Spleen (tissue), 11 donors: ENCODE results near the gene ZIC1. TPM values are rescaled to one million over a fixed set of nuclear protein-coding genes. Genes with fewer than 3 reads are reported as not detected.

Source experiments
- DNase-seq: peaks from one replicate; pipeline ENCODE4 v3.0.0-alpha.2; 2020
- H3K27ac ChIP-seq, 8 donors: fragments of 200-600 bp; sonication (generic) in 7 of 8; 1 replicate in 4 of 8; 2 replicates in 4 of 8; pipeline versions ENCODE4 v1.5.0 to v1.8.0; 2016 to 2021; ENCODE audit warnings: inconsistent platforms in 4 of 8, mild to moderate bottlenecking in 4 of 8, moderate library complexity in 1 of 8
- H3K27me3 ChIP-seq, 7 donors: fragments of 200-600 bp; sonication (generic) in 6 of 7; replicated peaks in 1 of 7; 1 replicate in 4 of 7; 2 replicates in 3 of 7; pipeline versions ENCODE4 v1.5.0 to v1.8.0; 2016 to 2021; ENCODE audit warnings: inconsistent platforms in 3 of 7, mild to moderate bottlenecking in 1 of 7
- H3K36me3 ChIP-seq, 6 donors: fragments of 200-600 bp; sonication (generic) in 5 of 6; 1 replicate in 4 of 6; 2 replicates in 2 of 6; pipeline versions ENCODE4 v1.5.0 to v1.8.0; 2016 to 2021; ENCODE audit warnings: inconsistent platforms in 2 of 6
- H3K4me1 ChIP-seq, 6 donors: fragments of 200-600 bp; sonication (generic) in 5 of 6; 1 replicate in 3 of 6; 2 replicates in 3 of 6; pipeline versions ENCODE4 v1.5.0 to v1.8.0; 2016 to 2021; ENCODE audit warnings: inconsistent platforms in 3 of 6
- H3K4me3 ChIP-seq, 8 donors: fragments of 200-600 bp; sonication (generic) in 7 of 8; 1 replicate in 4 of 8; 2 replicates in 4 of 8; pipeline versions ENCODE4 v1.5.0 to v1.8.0; 2016 to 2021; ENCODE audit warnings: inconsistent platforms in 4 of 8, mild to moderate bottlenecking in 4 of 8, moderate library complexity in 2 of 8
- H3K9me3 ChIP-seq, 8 donors: fragments of 200-600 bp; sonication (generic) in 7 of 8; 1 replicate in 4 of 8; 2 replicates in 4 of 8; pipeline versions ENCODE4 v1.5.0 to v1.8.0; 2016 to 2021; ENCODE audit warnings: inconsistent platforms in 4 of 8
- CTCF ChIP-seq, 11 experiments: fragments of 200-600 bp in 7 of 11; fragments of 450-650 bp in 4 of 11; sonication (generic) in 4 of 11; IDR thresholded peaks in 8 of 11; conservative IDR thresholded peaks in 3 of 11; 1 replicate in 7 of 11; 2 replicates in 4 of 11; pipeline versions ENCODE4 v1.4.0 to v1.8.0; 2016 to 2021; ENCODE audit warnings: antibody characterized with exemption in 11 of 11, inconsistent platforms in 4 of 11, mild to moderate bottlenecking in 1 of 11
- POLR2A ChIP-seq, 3 donors: fragments of 450-650 bp; IDR thresholded peaks; one replicate each; pipeline ENCODE4 v1.5.1; 2017; ENCODE audit warnings: antibody characterized with exemption in 3 of 3, mild to moderate bottlenecking in 1 of 3
- POLR2AphosphoS5 ChIP-seq, 3 donors: sonication (generic); formaldehyde crosslinking; IDR thresholded peaks; one replicate each; pipeline ENCODE4 v1.5.1; 2017; ENCODE audit warnings: antibody characterized with exemption in 3 of 3
- WGBS, 5 donors: extraction: QIAGEN DNeasy Blood & Tissue Kit in 3 of 5; methylation state at CpG; one replicate each; pipeline versions ENCODE4 v1.1.5 to v1.1.7; 2013 to 2018; 5-methylcytosine and 5-hydroxymethylcytosine counted together
- intact Hi-C: fragments of 100-400 bp; cut with DNase I; formaldehyde crosslinking; loops from one replicate; pipeline ENCODE4 v1.15.0; 2023; ENCODE audit warnings: low total_unique reads
- polyA plus RNA-seq, 3 donors: library from polyadenylated mRNA; stranded (reverse); fragments of 200-250 nt; gene quantifications; one replicate each; pipeline ENCODE4 v1.2.1, GENCODE V29; 2013
- total RNA-seq, 7 donors: library from RNA; depleted of rRNA in 3 of 7; stranded (reverse); fragments of >200 nt in 3 of 7; fragmentation: NEBNext Ultra II Directional in 4 of 7; extraction: Animal tissue kit (Norgen Biotek cat#: 25700) in 4 of 7; gene quantifications; one replicate each; pipeline versions ENCODE4 v1.1.0 to v1.2.1, GENCODE V29; 2016 to 2021
- donor health status: healthy with polysubstance abuse.
- donor health status: DM: no; HTN: no; CAD: no; lungs with moderate emphysema.
- donor health status: DM: no; HTN: no; CAD: no.
- donor health status: Bipolar disorder and iron deficiency.
- donor health status: healthy.
- donor health status: DM: no; HTN: no; CAD: no.
- donor health status: DM: yes; HTN: yes; CAD: no.

ZIC1 gene
- total and polyA plus RNA-seq, 10 donors: not detected

GRCh38 chr3:147411238-147411814 lies 2.2 kb downstream of the ZIC1 start:
- Histone ChIP-seq H3K9me3 (peaks cover 0 to 39% (median 0%) of the 10 kb centered on the region in 8 donors), H3K4me1 (peaks cover 25 to 55% (median 46%) of the 10 kb centered on the region in 6 donors), H3K27me3 (peaks cover 28 to 100% (median 100%) of the 10 kb centered on the region in 7 donors), H3K4me3 (peak overlapping the region in 7 of 8 donors; percentile 1 to 59 (median 25)), H3K36me3 (no peaks in the 10 kb centered on the region), H3K27ac (no peak overlapping the region)
- no peak for TF ChIP-seq POLR2A (IDR thresholded peaks at IDR 0.05)
- TF ChIP-seq POLR2AphosphoS5 (IDR thresholded peaks at IDR 0.05): no peak
- TF ChIP-seq CTCF (IDR thresholded peaks at IDR 0.05 in 8 of 11, conservative IDR thresholded peaks at IDR 0.05 in 3 of 11): no peak
- intact Hi-C loops: no loop called here
- no peak for DNase-seq
- WGBS, 5 donors: 3 to 9% (median 6%) methylated on average over 14 of the region's 14 CpGs

GRCh38 chr3:147411815-147412241 lies 2.7 kb downstream of the ZIC1 start:
- WGBS, 5 donors: 8 to 11% (median 9%) methylated on average over 20 of the region's 20 CpGs
- peaks cover 0 to 39% (median 0%) of the 10 kb centered on the region in 8 donors for H3K9me3 ChIP-seq
- no peak overlapping the region for H3K27ac ChIP-seq
- DNase-seq: no peak
- H3K4me3 ChIP-seq: peak overlapping the region in 1 of 8 donors; percentile 59
- H3K4me1 ChIP-seq: peaks cover 25 to 55% (median 46%) of the 10 kb centered on the region in 6 donors
- peaks cover 28 to 100% (median 98%) of the 10 kb centered on the region in 7 donors for H3K27me3 ChIP-seq
- TF ChIP-seq CTCF (IDR thresholded peaks at IDR 0.05 in 8 of 11, conservative IDR thresholded peaks at IDR 0.05 in 3 of 11) (no peak), POLR2AphosphoS5 (IDR thresholded peaks at IDR 0.05) (no peak), POLR2A (IDR thresholded peaks at IDR 0.05) (no peak)
- intact Hi-C loops: no loop called here
- H3K36me3 ChIP-seq: no peaks in the 10 kb centered on the region

- TF ChIP-seq POLR2AphosphoS5 (IDR thresholded peaks at IDR 0.05) (no peak), CTCF (IDR thresholded peaks at IDR 0.05 in 8 of 11, conservative IDR thresholded peaks at IDR 0.05 in 3 of 11) (no peak), POLR2A (IDR thresholded peaks at IDR 0.05) (no peak)
- intact Hi-C loops: no loop called here
- H3K4me3 ChIP-seq: peak overlapping the region in 2 of 8 donors; percentile 25 to 55
- no peaks in the 10 kb centered on the region for H3K36me3 ChIP-seq
- no peak for DNase-seq
- H3K4me1 ChIP-seq: peaks cover 23 to 51% (median 43%) of the 10 kb centered on the region in 6 donors
- WGBS, 5 donors: 5 to 15% (median 10%) methylated on average over 32 of the region's 32 CpGs
- H3K9me3 ChIP-seq: peaks cover 0 to 36% (median 0%) of the 10 kb centered on the region in 8 donors
- peaks cover 23 to 100% (median 96%) of the 10 kb centered on the region in 7 donors for H3K27me3 ChIP-seq
- no peak overlapping the region for H3K27ac ChIP-seq
Observed at GRCh38 chr3:147412261-147412916, 3.2 kb downstream of the ZIC1 start.
